Stimulated activated CD8-positive, alpha-beta memory T cell treated with anti-CD3 and anti-CD28 coated beads, Interleukin-15, amount 100 ng/mL, for 48 hours (primary cell): ENCODE results near the gene WBP1.
"Not testable (repeated sequence)": the region's sequence is repeated elsewhere in the genome, so short reads cannot be mapped to it uniquely, and the experiment has no call there.

Experiments used
- DNase-seq, 2 donors: peaks; one replicate each; pipeline ENCODE4 v3.0.0-alpha.2; 2020; ENCODE audit warnings: low read depth in 2 of 2

The WBP1 gene

DNA sequence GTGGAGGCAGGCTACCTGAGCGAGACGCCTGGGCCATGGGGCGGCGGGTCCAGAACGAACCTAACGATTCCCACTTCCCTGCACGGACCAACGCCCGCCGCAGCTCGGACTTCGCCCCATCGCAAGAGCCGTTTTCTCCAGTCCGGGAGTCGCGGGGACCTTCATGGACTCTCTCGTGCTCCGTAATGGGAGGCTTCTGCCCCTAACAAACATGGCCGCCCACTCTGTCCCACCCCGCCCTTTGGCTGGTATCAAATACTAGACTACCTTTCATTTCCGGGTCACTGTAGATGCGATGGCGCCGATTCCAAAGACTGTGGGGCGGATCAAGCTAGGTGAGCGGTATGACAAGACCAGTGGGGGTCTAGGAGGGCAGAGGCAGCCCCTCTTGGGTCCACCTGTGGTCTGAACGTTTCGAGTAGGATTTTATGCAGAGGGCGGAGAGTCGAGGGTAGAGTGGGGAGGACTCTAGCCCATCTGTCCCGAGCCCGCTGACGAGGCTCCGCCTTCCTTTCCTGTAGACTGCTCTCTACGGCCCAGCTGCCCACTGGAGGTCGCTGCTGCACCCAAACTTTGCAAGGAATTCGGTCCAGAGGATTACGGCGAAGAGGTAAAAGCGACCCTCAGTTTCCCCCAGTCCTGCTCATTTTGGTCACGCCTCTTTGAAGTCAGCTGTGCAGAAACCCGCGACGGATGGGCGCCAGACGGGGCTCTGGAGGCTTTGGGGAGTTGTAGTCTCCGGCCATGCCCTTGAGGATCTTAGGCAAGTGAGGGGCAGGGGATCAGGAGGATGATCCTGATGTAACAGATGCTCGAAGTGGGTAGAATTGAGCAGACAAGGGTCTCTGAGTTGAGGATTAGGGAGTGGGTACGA lies 24.8 kb downstream of the WBP1 start, which contains the start of the genes CCDC142 and TTC31:
TSS of gene CCDC142 (minus strand) at position 198 of the 874 bp plus-strand sequence. CDS start at position 37, 161 bp downstream.
TSS of gene TTC31 (plus strand) at position 281 of the 874 bp plus-strand sequence. CDS start at position 296, 15 bp downstream.
- peak; percentile 86 to 87 for DNase-seq

DNA sequence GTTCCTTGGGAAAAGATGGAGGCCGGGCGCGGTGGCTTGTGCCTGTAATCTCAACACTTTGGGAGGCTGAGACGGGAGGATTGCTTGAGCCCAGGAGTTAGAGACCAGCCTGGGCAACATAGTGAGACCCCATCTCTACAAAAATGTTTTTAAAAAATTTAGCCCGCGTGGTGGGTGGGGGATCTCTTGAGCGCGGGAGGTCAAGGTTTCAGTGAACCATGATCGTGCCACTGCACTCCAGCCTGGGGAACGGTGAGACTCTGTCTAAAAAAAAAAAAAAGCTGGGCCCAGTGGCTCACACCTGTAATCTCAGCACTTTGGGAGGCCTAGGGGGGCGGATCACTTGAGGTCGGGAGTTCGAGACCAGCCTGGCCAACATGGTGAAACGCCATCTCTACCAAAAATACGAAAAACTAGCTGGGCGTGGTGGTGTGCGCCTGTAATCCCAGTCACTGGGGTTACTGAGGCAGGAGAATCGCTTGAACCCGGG lies 25.5 kb downstream of the WBP1 start:
- DNase-seq = not testable (repeated sequence)

DNA sequence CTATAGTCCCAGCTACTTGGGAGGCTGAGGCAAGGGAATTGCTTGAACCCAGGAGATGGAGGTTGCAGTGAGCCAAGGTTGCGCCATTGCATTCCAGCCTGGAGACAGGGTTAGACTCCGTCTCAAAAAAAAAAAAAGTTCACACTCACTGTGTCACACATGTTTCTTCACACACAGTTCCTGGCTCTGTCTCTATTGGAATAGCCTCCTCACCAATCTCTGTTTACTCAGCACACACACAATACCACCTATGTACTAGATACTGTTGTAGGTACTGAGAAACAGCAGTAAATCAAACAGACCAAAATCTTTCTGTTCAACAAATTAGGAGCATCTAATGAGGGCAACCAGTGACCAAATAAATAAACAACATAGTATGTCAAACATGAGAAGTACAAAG lies 27.9 kb downstream of the WBP1 start:
- no peak for DNase-seq

DNA sequence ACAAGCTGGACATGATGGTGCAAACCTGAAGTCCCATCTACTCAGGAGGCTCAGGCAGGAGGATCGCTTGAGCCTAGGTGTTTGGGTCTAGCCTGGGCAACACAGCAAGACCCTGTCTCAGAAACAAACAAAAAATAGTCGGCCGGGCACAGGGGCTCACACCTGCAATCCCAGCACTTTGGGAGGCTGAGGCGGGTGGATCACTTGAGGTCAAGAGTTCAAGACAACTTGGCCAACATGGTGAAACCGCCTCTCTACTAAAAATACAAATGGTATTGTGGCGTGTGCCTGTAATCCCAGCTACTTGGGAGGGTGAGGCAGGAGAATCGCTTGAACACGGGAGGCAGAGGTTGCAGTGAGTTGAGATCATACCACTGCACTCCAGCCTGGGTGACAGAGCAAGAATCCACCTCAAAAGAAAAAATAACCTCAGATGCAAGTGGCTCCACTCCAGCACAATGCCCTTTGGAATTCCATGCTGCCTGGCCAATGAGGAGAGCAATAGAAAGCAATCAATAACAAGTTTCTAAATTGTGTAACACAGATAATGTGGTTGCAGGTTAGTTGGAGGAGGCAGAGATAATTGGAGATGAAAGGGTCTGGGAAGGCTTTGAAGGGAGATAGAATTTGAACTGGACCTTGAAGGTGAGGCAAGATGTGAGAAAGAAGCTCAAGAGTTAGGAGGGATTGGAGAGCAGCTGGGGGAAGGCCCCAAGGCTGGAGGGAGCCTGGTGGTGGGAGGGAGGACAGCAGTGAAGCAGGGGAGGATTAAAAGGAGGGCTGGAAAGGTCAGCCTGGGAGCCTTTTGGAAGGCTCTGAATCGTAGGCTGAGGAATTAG lies 30.6 kb downstream of the WBP1 start:
- no peak for DNase-seq

DNA sequence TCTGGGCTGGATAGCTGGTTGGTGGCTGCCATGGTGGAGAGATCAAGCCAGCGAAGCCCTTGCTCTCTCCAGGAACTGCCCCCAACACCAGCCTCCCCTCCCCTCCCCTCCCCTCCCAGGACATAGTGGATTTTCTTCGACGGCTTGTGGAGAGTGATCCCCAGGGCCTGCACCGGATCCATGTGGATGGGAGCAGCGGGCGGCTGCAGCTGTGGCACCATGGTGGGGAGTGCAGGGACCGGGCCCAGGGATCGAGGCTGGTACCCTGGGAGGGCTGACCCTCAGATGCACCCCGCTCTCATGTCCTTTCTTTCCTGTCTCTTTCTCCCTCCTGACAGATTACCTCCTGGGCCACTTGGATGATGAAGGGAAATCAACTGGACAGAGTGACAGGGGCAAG lies 31.7 kb downstream of the WBP1 start:
- DNase-seq = no peak

DNA sequence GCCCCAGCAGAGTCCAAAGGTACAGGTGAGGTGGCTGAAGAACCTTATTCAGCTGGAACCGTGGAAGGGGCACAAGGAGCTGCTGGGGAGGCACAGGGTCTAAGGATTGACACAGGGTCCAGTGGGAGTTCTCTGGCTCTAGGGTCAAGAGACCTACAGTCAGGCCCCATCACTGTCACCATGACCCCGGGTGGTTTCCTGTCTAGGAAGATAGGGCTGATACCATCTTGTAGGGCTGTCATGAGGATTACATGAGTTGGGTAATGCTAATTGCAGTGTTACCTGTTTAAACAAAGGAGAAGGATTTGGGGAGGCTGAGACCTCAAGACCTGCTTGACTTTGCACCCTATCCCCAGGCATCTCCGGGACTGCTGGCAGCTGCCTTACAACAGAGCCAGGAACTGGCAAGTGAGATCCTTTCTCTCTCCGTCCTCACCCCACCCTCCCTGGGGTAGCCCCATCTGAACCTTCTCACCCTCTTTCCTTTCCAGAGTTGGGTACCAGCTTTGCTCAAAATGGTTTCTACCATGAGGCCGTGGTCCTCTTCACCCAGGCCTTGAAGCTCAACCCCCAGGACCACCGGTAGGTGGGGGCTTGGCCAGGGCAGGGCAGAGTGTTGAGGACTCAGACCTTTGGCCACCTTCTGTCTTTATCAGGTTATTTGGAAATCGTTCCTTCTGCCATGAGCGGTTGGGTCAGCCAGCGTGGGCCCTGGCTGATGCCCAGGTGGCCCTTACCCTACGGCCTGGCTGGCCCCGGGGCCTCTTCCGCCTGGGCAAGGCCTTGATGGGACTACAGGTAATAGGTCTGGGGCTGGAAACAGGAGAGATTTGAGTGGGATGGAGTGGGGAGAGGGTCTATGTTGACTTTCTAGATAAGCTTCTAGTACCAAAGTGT lies 33.7 kb downstream of the WBP1 start:
- DNase-seq = no peak

DNA sequence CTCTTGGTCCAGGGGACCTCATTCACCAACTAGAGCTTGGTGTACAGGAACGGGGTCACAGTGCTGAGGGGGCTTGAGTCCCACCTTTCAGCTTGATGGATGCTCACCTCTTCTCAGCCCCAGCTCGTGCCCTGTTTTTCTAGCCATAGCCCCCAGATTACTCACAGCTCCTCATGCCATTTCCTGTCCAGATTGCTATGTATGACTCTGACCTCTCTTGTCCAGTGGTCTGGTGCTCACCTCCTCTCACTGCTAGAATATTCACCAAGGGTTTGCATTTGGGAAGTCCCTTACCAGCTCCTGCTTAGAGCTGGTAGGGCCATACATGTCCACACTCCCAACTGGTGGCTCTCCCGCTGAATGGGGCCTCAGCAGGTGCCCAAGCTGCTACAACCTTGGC lies 35.3 kb downstream of the WBP1 start:
- DNase-seq = no peak

DNA sequence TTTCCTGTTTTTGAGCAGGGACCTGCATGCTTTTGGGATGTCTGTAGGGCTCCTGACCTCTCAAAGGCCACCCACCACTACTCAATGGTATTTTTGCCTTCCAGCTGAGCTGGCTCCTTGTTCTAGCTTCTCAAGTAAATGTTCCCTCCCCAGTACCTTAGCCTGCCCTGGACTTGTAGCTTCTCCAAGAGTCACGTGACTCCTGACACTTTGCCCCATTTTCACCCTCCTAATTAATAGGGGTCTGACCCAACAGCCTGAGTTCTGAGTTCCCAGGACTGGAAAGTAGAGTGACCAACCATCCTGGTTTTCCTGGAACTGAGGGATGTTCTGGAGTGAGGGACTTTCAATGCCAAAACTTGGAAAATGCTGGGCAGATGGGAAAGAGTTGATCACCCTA lies 37.2 kb downstream of the WBP1 start:
- DNase-seq = no peak

DNA sequence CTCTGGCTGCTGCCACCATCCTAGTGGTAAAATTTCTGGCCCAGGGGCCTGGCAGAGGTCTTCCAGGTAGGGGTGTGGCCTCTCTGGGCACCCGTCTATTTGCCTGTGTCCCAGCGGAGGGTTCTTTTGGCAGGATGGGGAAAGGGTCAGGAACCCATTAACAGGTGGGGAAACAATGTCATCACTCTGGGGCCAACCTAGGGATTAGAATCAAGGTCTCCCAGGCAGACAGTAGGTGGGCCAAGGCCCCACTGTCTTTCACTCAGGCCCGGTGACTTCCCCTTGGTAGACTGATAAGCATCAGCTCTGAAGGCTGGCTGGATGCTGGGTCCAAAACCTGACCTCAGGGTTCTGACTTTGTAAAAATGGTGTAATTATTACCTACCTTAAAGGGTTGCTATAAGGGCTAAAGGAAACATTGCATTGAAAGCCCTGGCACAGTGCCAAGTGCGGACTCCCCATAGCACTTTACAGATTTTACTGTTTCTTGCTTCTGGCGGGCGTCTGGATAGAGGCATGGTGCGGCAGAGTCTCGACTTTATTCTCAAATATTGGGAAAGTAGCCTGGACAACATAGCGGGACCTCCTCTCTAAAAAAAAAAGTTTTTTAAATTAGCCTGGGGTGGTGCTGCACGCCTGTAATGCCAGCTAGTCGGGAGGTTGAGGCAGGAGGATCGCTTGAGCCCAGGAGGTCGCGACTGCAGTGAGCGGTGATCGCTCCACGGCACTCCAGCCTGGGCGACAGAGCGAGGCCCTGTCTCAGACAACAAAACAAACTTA lies 38.9 kb downstream of the WBP1 start:
- no peak for DNase-seq

DNA sequence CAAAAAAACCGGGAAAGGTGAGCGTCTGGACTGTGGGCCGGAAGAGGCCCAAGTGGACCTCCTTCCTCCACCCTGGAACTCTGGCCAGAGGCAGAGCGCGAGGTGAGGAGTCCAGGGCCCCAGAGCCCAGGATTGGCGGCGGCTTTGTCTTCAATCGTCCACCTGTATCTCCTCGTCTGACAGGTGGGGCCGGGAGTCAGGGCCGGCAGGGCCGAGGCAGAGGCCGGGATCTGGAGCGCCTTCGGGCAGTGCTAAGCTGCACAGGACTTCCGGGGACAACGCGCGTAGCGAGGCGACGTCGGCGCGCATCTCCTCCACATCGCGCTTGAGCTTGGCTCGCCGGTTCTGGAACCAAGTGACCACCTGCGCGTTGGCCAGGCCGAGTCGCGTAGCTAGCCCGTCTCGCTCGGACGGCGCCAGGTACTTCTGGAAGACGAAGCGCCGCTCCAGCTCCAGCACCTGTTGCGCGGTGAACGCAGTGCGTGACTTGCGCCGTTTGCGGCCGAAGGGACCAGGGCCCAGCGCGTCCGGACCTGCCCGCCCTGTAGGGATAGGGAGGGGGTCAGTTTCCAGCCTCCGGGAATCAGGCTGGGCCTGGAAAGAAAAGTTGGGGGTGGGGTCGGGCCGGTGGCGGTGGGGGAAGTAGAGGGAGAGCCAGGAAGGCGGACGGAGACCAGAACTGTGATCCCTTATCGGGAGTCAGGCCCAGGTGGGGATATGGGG lies 39.7 kb downstream of the WBP1 start:
- no peak for DNase-seq

DNA sequence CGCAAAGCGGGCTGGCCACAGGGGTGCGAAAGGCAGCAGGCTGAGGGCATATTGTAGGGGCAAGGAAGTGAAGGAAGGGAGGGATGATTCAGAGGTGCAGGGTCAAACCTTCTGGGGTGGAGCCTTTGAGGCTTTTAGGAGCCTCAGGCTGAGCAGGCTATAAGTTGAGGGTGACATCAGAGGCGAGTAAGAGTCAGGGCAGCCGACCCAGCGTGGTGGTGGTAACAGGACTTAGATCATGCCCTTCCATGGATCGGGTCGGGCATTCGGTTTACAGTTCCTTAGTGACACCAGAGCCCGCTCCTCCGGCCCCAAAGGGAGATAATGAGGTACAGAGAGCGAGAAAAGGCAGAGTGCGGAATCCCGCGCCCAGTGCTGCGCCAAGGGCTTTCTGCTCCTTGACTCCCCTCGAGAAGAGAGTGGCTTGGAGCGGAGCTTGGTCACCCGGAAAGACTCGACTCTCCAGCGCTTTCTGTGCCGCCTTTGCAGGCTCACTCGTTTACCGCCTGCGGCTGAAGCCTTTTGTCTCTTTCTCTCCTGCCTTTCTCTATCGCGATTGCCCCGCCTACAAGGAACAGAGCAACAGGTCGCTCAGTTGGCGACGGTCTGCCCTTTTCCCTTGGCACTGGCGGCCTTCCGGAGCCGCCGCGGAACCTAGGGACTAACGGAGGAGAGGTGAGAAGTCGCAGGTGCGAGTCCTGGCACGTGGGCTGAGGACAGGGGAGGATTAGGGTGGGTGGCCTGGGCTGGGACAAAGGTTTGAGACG lies 40.4 kb downstream of the WBP1 start:
- DNase-seq = no peak

DNA sequence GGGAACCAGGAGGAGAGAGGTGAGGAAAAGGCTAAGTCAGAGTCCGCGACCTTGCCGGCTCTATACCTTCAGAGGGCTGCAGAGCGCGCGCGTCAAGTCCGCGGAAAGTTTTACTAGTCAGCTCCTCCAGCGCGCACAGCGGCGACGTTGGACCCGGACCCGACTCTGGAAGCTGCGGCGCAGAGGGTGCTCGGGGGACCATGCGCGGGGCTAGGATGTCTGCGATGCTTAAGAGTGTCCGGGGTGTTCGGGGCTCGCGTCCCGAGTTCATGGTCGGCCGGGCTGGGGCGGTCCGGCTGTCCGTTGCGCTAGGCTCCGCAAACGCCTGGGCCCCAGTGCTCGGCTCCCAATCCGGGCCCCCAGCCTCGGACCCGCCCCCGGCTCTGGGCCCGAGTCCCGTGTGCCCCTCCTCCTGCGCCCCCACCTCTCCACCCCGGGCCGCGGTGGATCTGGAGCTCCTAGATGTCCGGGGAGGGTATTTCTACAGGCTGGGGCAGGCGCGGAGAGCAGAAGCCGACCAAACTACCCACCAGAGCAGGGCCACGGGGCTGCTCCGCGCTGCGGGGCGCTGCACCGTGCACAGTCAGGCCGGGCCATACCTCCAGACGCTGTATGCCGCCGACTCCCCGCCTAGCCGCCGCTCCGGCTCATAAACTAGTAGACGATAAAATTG lies 41.2 kb downstream of the WBP1 start, which contains the start of gene LBX2:
TSS of gene LBX2 (minus strand) at position 337 of the 673 bp plus-strand sequence. CDS start at position 271, 66 bp downstream.
- DNase-seq = no peak

DNA sequence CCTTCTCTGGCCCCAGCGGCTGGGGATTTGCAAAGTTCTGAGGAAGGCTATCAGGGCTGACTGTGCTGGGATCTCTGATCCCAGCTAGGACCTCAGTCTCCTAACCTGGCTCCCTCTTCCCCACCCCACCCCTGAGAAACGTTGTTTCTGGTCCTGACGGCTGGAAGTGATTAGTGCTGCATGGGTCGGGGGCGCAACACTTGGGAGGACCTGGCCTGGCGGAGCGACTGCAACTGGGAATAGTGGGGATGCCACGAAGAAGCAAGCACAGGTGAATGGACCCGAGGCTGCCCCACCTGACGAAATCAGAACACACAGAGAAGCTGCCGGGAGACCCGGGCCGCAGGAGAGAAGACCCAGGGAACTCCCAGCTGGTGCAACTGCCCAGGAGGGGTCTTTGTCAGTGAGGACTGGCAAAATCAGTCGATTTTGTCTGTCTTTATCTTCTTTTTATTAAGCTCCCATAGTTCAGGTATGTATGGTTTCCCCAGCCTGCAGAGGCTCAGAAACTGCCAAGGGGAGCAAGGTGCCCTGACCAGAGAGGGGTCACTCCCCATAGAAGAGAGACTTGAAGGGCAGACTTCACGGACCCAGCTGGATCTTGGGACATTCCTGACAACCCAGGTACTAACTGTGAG lies 41.8 kb downstream of the WBP1 start:
- DNase-seq = no peak

DNA sequence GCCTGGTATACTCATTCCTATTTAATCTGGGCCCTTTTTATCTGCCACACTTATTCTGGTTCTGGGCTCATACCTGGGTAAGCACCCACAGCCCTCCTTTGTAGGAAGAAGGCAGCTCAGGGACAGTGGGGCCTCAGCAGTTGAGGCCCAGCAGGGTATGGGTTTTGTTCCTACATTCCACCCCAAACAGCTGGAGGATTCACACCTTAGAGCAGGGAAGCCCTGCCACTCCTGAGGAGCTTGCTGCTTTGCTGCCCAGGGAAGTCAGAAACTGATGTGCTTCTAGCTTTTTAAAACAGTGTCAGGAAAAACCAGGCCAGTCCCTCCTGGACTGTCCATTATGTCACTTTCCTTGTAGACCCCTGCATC lies 42.3 kb downstream of the WBP1 start:
- no peak for DNase-seq

DNA sequence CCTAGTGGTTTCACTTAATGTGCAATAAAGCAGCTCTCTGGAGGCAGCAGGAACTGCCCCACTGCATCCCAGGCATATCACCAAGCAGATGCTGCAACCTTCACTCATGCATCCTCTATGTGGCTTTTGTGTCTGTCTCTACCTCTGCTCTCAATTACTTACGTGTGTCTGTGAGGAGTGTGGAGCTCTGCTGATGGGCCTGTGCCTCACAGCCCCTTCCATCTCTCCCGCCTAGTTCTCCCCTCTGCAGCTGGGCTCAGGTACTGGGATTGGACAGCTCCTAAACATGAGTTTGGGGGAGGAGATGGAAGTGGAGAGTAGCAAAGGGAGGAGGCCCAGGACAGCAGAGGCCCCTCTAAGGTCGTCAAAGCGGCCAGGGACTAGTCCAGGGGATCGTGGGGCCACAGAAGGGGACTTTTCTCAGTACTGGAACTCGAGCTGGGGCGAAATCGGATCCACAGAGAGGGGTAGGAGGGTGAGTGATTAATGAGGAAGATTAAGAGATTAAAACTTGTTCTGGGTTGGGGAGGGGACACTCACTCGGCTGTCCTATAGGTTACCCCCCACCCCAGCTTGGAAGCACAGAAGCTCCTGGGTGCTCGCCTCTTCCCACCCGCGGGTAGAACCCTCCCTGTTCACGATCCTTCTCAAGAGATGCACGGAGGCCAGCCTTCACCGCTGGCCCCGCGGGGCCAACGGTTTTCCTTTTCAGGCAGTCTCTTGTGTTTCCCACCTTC lies 43.3 kb downstream of the WBP1 start:
- no peak for DNase-seq

DNA sequence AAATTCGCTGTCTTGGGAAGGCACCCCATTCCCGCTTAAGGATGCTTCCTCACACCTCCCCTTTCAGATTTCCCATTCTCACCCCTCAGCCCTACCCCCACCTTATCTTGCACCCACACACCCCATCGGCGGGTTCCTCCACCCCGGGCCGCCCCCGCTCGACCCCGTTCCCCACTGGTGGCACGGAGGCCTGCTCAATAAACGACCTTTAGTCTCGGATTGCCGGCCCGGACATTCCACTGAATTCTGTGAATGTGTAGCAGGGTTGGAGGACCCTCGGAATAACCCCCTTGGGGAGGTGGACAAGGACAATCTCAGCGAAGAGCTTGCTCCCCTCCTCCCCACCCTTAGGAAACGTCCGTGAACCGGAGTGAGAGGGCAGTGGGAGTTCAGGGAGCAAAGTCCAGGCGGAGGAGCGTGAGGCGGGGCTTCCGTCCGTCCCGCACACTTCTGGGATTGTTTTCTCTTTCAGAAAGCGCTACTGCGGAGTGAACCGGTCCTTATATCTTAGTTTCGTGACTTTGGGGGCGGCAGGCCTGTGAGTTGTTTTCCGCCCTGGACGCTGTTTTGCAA lies 44.0 kb downstream of the WBP1 start:
- no peak for DNase-seq
